ENCODE data around the gene PRDX2.
"Not testable (repeated sequence)": the region's sequence is repeated elsewhere in the genome, so short reads cannot be mapped to it uniquely, and the experiment has no call there.

The PRDX2 gene

GRCh38 chr19:12821761-12822160 lies 20.2 kb upstream of the PRDX2 start:
- Histone ChIP-seq H3K4me1 (ENCODE audit: insufficient read depth, insufficient read length) (peaks cover 4% of the 10 kb centered on the region), H3K9ac (ENCODE audit: insufficient read length, low read depth) (no peak overlapping the region), H3K27me3 (ENCODE audit: insufficient read depth, insufficient read length) (no peaks in the 10 kb centered on the region), H3K4me3 (ENCODE audit: insufficient read length, low read depth) (no peak overlapping the region), H3K36me3 (ENCODE audit: insufficient read depth, insufficient read length, low read length) (peaks cover 9% of the 10 kb centered on the region), H3K9me3 (ENCODE audit: insufficient read depth, low read length) (no peaks in the 10 kb centered on the region)
- TF ChIP-seq SUZ12 (IDR thresholded peaks at IDR 0.05; ENCODE audit: extremely low read depth, insufficient read depth, insufficient read length) (no peak), YY1 (IDR thresholded peaks at IDR 0.05; ENCODE audit: insufficient read depth, insufficient read length) (no peak), ZNF274 (IDR thresholded peaks at IDR 0.05; ENCODE audit: low read depth, low read length) (no peak)
- DNase-seq (ENCODE audit: low read depth, low spot score): no peak

GRCh38 chr19:12817810-12818209 lies 16.2 kb upstream of the PRDX2 start:
- not testable (repeated sequence) for H3K9ac ChIP-seq (ENCODE audit: insufficient read length, low read depth); DNase-seq (ENCODE audit: low read depth, low spot score); H3K4me3 ChIP-seq (ENCODE audit: insufficient read length, low read depth); H3K4me1 ChIP-seq (ENCODE audit: insufficient read depth, insufficient read length); H3K9me3 ChIP-seq (ENCODE audit: insufficient read depth, low read length); H3K27me3 ChIP-seq (ENCODE audit: insufficient read depth, insufficient read length)
- peaks cover 40% of the 10 kb centered on the region for H3K36me3 ChIP-seq (ENCODE audit: insufficient read depth, insufficient read length, low read length)

- not testable (repeated sequence) for H3K9me3 ChIP-seq (ENCODE audit: insufficient read depth, low read length); H3K4me3 ChIP-seq (ENCODE audit: insufficient read length, low read depth); H3K4me1 ChIP-seq (ENCODE audit: insufficient read depth, insufficient read length); H3K9ac ChIP-seq (ENCODE audit: insufficient read length, low read depth); DNase-seq (ENCODE audit: low read depth, low spot score); H3K27me3 ChIP-seq (ENCODE audit: insufficient read depth, insufficient read length)
- peaks cover 46% of the 10 kb centered on the region for H3K36me3 ChIP-seq (ENCODE audit: insufficient read depth, insufficient read length, low read length)
These were observed 15.6 kb upstream of the PRDX2 start for GRCh38 chr19:12817188-12817587.

GRCh38 chr19:12815088-12815487 lies 13.5 kb upstream of the PRDX2 start:
- Histone ChIP-seq H3K4me1 (ENCODE audit: insufficient read depth, insufficient read length) (no peaks in the 10 kb centered on the region), H3K9me3 (ENCODE audit: insufficient read depth, low read length) (no peaks in the 10 kb centered on the region), H3K36me3 (ENCODE audit: insufficient read depth, insufficient read length, low read length) (peaks cover 65% of the 10 kb centered on the region), H3K4me3 (ENCODE audit: insufficient read length, low read depth) (no peak overlapping the region), H3K9ac (ENCODE audit: insufficient read length, low read depth) (no peak overlapping the region), H3K27me3 (ENCODE audit: insufficient read depth, insufficient read length) (no peaks in the 10 kb centered on the region)
- no peak for TF ChIP-seq ZNF274 (IDR thresholded peaks at IDR 0.05; ENCODE audit: low read depth, low read length)
- TF ChIP-seq SUZ12 (IDR thresholded peaks at IDR 0.05; ENCODE audit: extremely low read depth, insufficient read depth, insufficient read length): no peak
- TF ChIP-seq YY1 (IDR thresholded peaks at IDR 0.05; ENCODE audit: insufficient read depth, insufficient read length): no peak
- DNase-seq (ENCODE audit: low read depth, low spot score): no peak

- Histone ChIP-seq H3K4me1 (ENCODE audit: insufficient read depth, insufficient read length) (no peaks in the 10 kb centered on the region), H3K36me3 (ENCODE audit: insufficient read depth, insufficient read length, low read length) (peaks cover 40% of the 10 kb centered on the region), H3K9ac (ENCODE audit: insufficient read length, low read depth) (peak within 1 kb of the TSS; percentile 98), H3K27me3 (ENCODE audit: insufficient read depth, insufficient read length) (peaks cover 15% of the 10 kb centered on the region), H3K9me3 (ENCODE audit: insufficient read depth, low read length) (no peaks in the 10 kb centered on the region), H3K4me3 (ENCODE audit: insufficient read length, low read depth) (peak within 1 kb of the TSS; percentile 95)
- TF ChIP-seq YY1 (IDR thresholded peaks at IDR 0.05; ENCODE audit: insufficient read depth, insufficient read length): peak; percentile 51
- no peak for TF ChIP-seq ZNF274 (IDR thresholded peaks at IDR 0.05; ENCODE audit: low read depth, low read length)
- peak; percentile 92 for DNase-seq (ENCODE audit: low read depth, low spot score)
These were observed 4.9 kb upstream of the PRDX2 start, which contains the start of gene RNASEH2A for GRCh38 chr19:12806242-12807081. TSS of gene RNASEH2A (plus strand) at chr19:12806584. CDS start at chr19:12806674, 90 bp downstream.

GRCh38 chr19:12804051-12804450 lies 2.5 kb upstream of the PRDX2 start:
- Histone ChIP-seq H3K4me1 (ENCODE audit: insufficient read depth, insufficient read length) (peaks cover 7% of the 10 kb centered on the region), H3K9ac (ENCODE audit: insufficient read length, low read depth) (no peak overlapping the region), H3K27me3 (ENCODE audit: insufficient read depth, insufficient read length) (peaks cover 18% of the 10 kb centered on the region), H3K4me3 (ENCODE audit: insufficient read length, low read depth) (no peak overlapping the region), H3K36me3 (ENCODE audit: insufficient read depth, insufficient read length, low read length) (peaks cover 33% of the 10 kb centered on the region), H3K9me3 (ENCODE audit: insufficient read depth, low read length) (no peaks in the 10 kb centered on the region)
- TF ChIP-seq ZNF274 (IDR thresholded peaks at IDR 0.05; ENCODE audit: low read depth, low read length) (no peak), SUZ12 (IDR thresholded peaks at IDR 0.05; ENCODE audit: extremely low read depth, insufficient read depth, insufficient read length) (no peak), YY1 (IDR thresholded peaks at IDR 0.05; ENCODE audit: insufficient read depth, insufficient read length) (no peak)
- no peak for DNase-seq (ENCODE audit: low read depth, low spot score)

- Histone ChIP-seq H3K36me3 (ENCODE audit: insufficient read depth, insufficient read length, low read length) (peaks cover 25% of the 10 kb centered on the region), H3K4me3 (ENCODE audit: insufficient read length, low read depth) (peak overlapping the region; percentile 100), H3K27me3 (ENCODE audit: insufficient read depth, insufficient read length) (peaks cover 18% of the 10 kb centered on the region), H3K9ac (ENCODE audit: insufficient read length, low read depth) (peak overlapping the region; percentile 44), H3K4me1 (ENCODE audit: insufficient read depth, insufficient read length) (peaks cover 7% of the 10 kb centered on the region), H3K9me3 (ENCODE audit: insufficient read depth, low read length) (no peaks in the 10 kb centered on the region)
- no peak for DNase-seq (ENCODE audit: low read depth, low spot score)
- TF ChIP-seq ZNF274 (IDR thresholded peaks at IDR 0.05; ENCODE audit: low read depth, low read length) (no peak), SUZ12 (IDR thresholded peaks at IDR 0.05; ENCODE audit: extremely low read depth, insufficient read depth, insufficient read length) (no peak), YY1 (IDR thresholded peaks at IDR 0.05; ENCODE audit: insufficient read depth, insufficient read length) (no peak)
These were observed 887 bp upstream of the PRDX2 start for GRCh38 chr19:12802267-12803106.

All from NT2/D1 (cell line).